Activated B cell treated with CpG ODN at 0.5 μM for 24 hours (primary cell): ENCODE measurements around the gene XPNPEP1. TPM values are rescaled to one million over a fixed set of nuclear protein-coding genes. Genes with fewer than 3 reads are reported as not detected.

Experiments used
- ATAC-seq: fragments of 200-7000 bp; cut with Tn5 transposase; one replicate; pipeline ENCODE4 v1.10.0; 2021; ENCODE audit warnings: low read depth, mild to moderate bottlenecking, moderate library complexity
- CTCF ChIA-PET: fragments of 350-600 bp; sonication (Branson Sonifier 250); formaldehyde crosslinking; loops from one replicate; lab custom pipeline; 2021; ENCODE audit warnings: antibody characterized with exemption; lab: Charles Lee
- POLR2A ChIA-PET: fragments of 350-600 bp; sonication (Branson Sonifier 250); formaldehyde crosslinking; loops from one replicate; lab custom pipeline; 2021; ENCODE audit warnings: antibody characterized with exemption; lab: Charles Lee
- DNase-seq: peaks from one replicate; pipeline ENCODE4 v3.0.0; 2022
- H3K27ac Mint-ChIP-seq: one replicate; pipeline ENCODE4 v1.8.0; 2020; ENCODE audit warnings: mixed read lengths
- H3K27me3 Mint-ChIP-seq: one replicate; pipeline ENCODE4 v1.8.0; 2021; ENCODE audit warnings: mixed read lengths
- H3K36me3 Mint-ChIP-seq: one replicate; pipeline ENCODE4 v1.8.0; 2021; ENCODE audit warnings: low read depth, mixed read lengths
- H3K4me1 Mint-ChIP-seq: one replicate; pipeline ENCODE4 v1.8.0; 2021; ENCODE audit warnings: mixed read lengths
- H3K4me3 Mint-ChIP-seq: one replicate; pipeline ENCODE4 v1.8.0; 2020; ENCODE audit warnings: mild to moderate bottlenecking, mixed read lengths
- H3K9me3 Mint-ChIP-seq: one replicate; pipeline ENCODE4 v1.8.0; 2020; ENCODE audit warnings: mixed read lengths
- CTCF ChIP-seq: fragments of 200-600 bp; IDR thresholded peaks from one replicate; pipeline ENCODE4 v1.8.0; 2022; ENCODE audit warnings: antibody characterized with exemption, mild to moderate bottlenecking
- intact Hi-C: fragments of 100-400 bp; cut with micrococcal nuclease; formaldehyde crosslinking; loops from one replicate; pipeline ENCODE4 v1.15.1; 2024
- total RNA-seq: library from RNA; stranded (reverse); gene quantifications from 2 replicates; pipeline ENCODE4 v1.2.3, GENCODE V29; 2022

The XPNPEP1 gene
- total RNA-seq, 1 donor from 2014 or later = 70.6 TPM

- ChIA-PET POLR2A (interaction anchor here (0.7 to 1.1 kb wide), 2 partner anchors 39 to 123 kb away, joined by 3 to 4 read pairs; partner anchors contain the start of genes ADD3 and XPNPEP1), CTCF (interaction anchor here (0.6 to 2.7 kb wide), 42 partner anchors 8 to 401 kb away, joined by 3 to 43 read pairs (median 4); partner anchors contain the start of genes ADD3 and XPNPEP1)
- Mint-ChIP-seq H3K36me3 (peaks cover 77% of the 10 kb centered on the region), H3K4me3 (no peak overlapping the region), H3K9me3 (no peaks in the 10 kb centered on the region), H3K4me1 (peaks cover 12% of the 10 kb centered on the region), H3K27ac (no peak overlapping the region), H3K27me3 (no peaks in the 10 kb centered on the region)
- peak; percentile 88 for ATAC-seq
- intact Hi-C loops = loop anchor here (1.0 to 5.0 kb wide), 9 partner anchors 39 to 395 kb away; partner anchors contain the start of gene XPNPEP1
- peak; percentile 40 for DNase-seq
- peak; percentile 95 for TF ChIP-seq CTCF
These were observed 39.2 kb downstream of the XPNPEP1 start for GRCh38 chr10:109883859-109884771.

GRCh38 chr10:109882251-109883057 is 40.9 kb downstream of the XPNPEP1 start:
- H3K27me3 Mint-ChIP-seq = no peaks in the 10 kb centered on the region
- H3K4me1 Mint-ChIP-seq = peaks cover 12% of the 10 kb centered on the region
- H3K36me3 Mint-ChIP-seq = peaks cover 70% of the 10 kb centered on the region
- POLR2A ChIA-PET = no interaction called here
- intact Hi-C loops = loop anchor here (5.0 kb wide), 1 partner anchor 235 kb away; no protein-coding TSS in a partner anchor
- CTCF ChIA-PET = interaction anchor here (1.0 to 2.7 kb wide), 6 partner anchors 9 to 398 kb away, joined by 3 to 43 read pairs (median 3); no protein-coding TSS in a partner anchor
- H3K4me3 Mint-ChIP-seq = no peak overlapping the region
- H3K27ac Mint-ChIP-seq = no peak overlapping the region
- ATAC-seq = no peak
- no peaks in the 10 kb centered on the region for H3K9me3 Mint-ChIP-seq
- no peak for TF ChIP-seq CTCF
- DNase-seq = no peak

- peaks cover 70% of the 10 kb centered on the region for H3K36me3 Mint-ChIP-seq
These were observed 41.6 kb downstream of the XPNPEP1 start for GRCh38 chr10:109881769-109882057.

GRCh38 chr10:109880886-109881768 is 42.2 kb downstream of the XPNPEP1 start:
- no peak for ATAC-seq

More at GRCh38 chr10:109881769-109882057, 41.6 kb downstream of the XPNPEP1 start:
- no peak for ATAC-seq
- DNase-seq = no peak
- ChIA-PET POLR2A (no interaction called here), CTCF (interaction anchor here (1.0 to 1.2 kb wide), 3 partner anchors 9 to 397 kb away, joined by 3 read pairs; no protein-coding TSS in a partner anchor)
- intact Hi-C loops = loop anchor here (5.0 kb wide), 1 partner anchor 236 kb away; no protein-coding TSS in a partner anchor
- TF ChIP-seq CTCF = no peak
- Mint-ChIP-seq H3K27ac (no peak overlapping the region), H3K4me1 (peaks cover 12% of the 10 kb centered on the region), H3K27me3 (no peaks in the 10 kb centered on the region), H3K9me3 (no peaks in the 10 kb centered on the region), H3K4me3 (no peak overlapping the region)

More at GRCh38 chr10:109880886-109881768, 42.2 kb downstream of the XPNPEP1 start:
- POLR2A ChIA-PET = interaction anchor here (0.7 kb wide), 1 partner anchor 188 kb away, joined by 3 read pairs; no protein-coding TSS in a partner anchor
- no peak for TF ChIP-seq CTCF
- Mint-ChIP-seq H3K27ac (no peak overlapping the region), H3K4me3 (no peak overlapping the region), H3K9me3 (no peaks in the 10 kb centered on the region), H3K36me3 (peaks cover 70% of the 10 kb centered on the region), H3K4me1 (peaks cover 12% of the 10 kb centered on the region), H3K27me3 (no peaks in the 10 kb centered on the region)
- CTCF ChIA-PET = interaction anchor here (1.0 to 1.2 kb wide), 2 partner anchors 8 to 398 kb away, joined by 3 read pairs; no protein-coding TSS in a partner anchor
- intact Hi-C loops = loop anchor here (5.0 kb wide), 1 partner anchor 236 kb away; no protein-coding TSS in a partner anchor
- no peak for DNase-seq
